Activated CD4-positive, CD25-positive, alpha-beta regulatory T cell (primary cell): Measurements from ENCODE around the gene PTPN7.
"Not testable (repeated sequence)": the region's sequence is repeated elsewhere in the genome, so short reads cannot be mapped to it uniquely, and the experiment has no call there.

Experiments
- DNase-seq, 4 experiments: peaks; one replicate each; lab custom pipeline; 2025; lab: John Stamatoyannopoulos, UW

Gene PTPN7

DNA sequence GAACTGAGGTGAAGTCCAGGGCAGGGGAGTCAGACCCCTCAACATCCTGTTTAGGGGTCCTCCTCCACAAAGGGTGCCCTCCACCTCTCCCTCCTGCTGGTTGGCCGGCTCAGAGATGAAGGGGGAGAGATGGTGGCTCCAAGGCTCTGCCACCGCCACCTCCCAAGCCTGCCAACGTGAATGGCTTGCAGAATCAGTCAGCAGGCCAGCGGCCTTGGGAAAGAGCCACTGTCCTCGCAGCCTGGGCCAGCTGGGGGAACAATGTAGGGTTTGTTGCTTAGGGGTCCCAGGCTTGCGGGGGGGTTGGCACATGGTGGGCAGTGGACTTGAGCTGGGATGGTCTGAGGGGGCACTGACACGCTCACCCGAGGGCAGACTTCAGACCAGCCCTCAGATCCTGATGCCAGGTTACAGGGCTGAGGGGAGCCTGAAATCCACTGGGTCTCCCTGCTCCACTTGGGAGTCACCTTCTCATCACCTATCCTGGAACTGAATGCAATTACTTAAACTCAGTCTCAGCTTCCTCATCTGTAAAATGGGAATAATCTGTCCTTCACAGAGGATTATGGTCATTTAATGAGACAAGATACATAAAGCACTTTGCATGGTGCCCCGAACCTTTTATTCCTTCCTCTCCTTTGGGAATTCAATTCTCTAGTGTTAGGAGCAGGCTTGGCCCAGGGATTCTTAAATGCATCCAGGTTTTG is 29.4 kb downstream of the PTPN7 start:
- DNase-seq: no peak

DNA sequence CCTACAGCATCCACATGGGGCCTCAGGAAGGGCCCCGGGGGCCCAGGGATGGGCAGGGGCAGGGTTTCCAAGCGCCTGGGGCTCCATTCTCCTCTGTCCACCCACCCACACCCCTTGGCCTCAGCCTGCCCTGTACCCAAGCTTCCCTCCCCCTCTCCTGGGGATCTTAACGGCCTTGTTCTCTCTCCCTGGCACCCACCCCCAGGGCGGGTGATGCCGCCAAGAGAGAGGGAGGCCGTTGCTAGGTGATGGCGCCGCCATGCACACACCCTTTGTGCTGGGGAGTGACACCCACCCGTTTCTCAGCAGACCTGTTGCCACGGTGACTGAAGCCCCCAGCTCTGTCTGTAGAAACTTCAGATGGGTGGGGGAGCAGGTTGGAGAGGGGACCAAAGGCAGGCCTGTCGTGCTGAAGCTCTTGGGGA is 30.1 kb downstream of the PTPN7 start:
- DNase-seq: no peak

DNA sequence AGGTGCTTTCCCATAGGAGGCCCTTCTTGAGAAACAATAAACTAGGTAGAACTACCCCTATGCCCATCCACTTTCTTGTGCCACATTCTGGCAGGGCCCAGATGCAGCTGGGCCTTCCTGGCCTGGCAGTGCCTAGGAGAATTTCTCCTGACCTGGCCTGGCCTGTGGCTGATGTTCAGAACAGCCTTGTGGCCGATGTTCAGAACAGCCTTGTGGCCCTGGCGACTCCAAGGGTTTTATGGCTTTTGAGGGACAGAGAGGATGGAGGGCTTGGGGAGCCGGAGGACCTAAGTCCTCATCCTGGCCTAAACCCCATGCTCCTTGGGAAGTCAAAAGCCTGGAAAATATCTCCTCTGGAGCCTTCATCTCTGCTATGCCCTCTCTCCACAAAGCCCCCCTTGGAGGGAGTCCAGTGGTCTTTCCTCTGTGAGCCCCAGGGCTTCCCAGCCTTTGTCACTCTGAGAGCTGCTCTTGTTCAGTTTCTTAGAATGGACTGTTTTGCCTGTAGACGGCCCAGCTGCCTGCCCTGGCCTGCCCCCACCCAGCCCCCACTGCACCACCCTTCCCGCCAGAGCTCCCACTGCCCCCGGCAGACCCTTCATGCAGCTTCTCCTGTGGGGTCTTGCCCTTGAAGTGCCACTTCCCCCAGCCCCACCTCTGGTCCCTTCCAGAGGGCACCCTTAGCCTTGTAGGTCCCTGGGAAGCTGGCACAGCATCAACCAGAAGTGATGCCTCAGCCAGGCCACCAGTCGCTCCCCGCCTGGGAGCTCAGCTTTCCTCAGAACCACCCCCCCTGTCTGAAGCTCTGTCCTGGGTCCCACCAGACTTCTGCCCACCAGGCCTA is 30.7 kb downstream of the PTPN7 start:
- no peak for DNase-seq

DNA sequence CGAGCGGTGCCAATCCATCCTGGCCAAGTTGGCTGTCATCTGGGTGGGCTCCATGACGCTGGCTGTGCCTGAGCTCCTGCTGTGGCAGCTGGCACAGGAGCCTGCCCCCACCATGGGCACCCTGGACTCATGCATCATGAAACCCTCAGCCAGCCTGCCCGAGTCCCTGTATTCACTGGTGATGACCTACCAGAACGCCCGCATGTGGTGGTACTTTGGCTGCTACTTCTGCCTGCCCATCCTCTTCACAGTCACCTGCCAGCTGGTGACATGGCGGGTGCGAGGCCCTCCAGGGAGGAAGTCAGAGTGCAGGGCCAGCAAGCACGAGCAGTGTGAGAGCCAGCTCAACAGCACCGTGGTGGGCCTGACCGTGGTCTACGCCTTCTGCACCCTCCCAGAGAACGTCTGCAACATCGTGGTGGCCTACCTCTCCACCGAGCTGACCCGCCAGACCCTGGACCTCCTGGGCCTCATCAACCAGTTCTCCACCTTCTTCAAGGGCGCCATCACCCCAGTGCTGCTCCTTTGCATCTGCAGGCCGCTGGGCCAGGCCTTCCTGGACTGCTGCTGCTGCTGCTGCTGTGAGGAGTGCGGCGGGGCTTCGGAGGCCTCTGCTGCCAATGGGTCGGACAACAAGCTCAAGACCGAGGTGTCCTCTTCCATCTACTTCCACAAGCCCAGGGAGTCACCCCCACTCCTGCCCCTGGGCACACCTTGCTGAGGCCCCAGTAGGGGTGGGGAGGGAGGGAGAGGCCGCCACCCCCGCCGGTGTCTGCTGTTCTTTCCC is 32.4 kb downstream of the PTPN7 start:
- DNase-seq: no peak

DNA sequence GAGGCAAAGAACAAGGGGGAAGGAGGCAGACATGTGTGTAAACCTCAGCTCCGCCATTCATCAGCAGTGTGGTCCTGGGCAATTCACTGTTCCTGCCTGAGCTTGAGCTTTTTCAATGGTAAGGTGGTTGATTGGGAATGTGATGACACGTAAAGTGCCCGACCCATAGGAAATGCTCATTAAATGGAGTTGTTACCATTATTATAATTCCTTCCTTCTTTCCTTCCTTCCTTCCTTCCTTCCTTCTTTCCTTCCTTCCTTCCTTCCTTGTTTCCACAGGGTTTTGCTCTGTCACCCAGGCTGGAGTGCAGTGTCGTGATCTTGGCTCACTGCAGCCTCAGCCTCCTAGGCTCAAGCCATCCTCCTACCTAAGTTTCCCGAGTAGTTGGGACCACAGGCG is 33.3 kb downstream of the PTPN7 start:
- no peak for DNase-seq

DNA sequence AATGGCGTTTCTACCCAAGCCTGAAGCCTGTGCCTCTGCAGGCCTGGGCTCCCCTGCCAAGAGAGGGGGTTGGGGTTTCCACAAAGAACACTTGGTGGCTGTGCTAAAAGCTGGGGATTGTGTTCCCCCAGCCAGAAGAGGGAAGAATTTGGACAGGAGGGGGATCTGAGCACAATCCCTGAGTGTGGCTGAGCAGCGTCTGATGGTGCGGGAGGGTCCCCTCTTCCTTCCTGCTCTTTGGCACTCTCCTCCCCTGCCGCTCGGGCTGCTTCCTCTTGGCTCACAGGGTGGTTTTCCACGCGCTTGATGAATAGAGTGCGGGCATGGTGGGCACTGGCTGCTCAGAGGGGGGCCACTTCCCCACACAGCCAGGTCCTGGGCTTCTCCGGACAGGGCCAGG is 34.0 kb downstream of the PTPN7 start:
- DNase-seq: no peak

DNA sequence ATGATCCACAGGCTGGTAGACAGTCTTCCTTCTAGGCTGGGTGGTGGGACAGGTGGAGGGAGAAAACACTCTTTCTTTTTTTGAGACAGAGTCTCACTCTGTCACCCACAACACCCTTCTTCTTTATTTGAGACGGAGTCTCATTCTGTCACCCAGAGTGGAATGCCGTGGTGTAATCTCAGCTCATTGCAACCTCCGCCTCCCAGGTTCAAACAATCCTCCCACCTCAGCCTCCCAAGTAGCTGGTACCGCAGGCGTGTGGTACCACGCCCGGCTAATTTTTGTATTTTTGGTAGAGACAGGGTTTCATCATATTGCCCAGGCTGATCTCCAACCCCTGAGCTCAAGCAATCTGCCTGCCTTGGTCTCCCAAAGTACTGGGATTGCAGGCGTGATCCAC is 34.8 kb downstream of the PTPN7 start:
- no peak for DNase-seq

DNA sequence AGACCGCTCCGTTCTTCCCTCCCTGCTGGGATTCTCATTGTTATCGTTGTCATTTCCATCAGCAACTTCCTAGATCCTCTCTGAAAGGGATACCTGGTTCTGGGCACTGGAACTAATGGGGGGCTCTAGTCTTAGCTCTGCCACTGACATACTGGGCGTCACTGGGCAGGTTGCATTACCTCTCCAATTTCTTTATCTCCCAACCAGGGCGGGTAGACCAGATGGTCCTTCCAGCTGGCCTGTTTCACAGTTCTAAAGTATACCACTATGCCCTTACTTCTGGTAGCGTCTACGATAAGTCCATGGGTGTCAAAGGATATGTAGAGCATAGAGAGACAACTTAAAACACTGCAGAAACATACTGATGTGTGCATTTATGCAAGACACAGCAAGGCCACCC is 36.3 kb downstream of the PTPN7 start:
- no peak for DNase-seq

DNA sequence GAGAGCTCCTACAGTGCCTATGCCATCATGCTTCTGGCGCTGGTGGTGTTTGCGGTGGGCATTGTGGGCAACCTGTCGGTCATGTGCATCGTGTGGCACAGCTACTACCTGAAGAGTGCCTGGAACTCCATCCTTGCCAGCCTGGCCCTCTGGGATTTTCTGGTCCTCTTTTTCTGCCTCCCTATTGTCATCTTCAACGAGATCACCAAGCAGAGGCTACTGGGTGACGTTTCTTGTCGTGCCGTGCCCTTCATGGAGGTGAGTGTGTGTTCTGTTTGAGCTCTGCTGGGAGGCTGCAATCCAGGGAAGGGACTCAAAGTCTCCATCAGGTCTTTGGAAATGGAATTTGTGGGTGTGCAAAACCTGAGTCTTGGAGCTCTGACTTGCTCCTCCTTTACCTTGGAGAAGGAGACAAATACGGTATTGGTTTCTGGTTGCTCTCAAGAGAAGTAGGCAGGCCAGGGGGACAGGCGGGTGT is 37.0 kb downstream of the PTPN7 start:
- no peak for DNase-seq

DNA sequence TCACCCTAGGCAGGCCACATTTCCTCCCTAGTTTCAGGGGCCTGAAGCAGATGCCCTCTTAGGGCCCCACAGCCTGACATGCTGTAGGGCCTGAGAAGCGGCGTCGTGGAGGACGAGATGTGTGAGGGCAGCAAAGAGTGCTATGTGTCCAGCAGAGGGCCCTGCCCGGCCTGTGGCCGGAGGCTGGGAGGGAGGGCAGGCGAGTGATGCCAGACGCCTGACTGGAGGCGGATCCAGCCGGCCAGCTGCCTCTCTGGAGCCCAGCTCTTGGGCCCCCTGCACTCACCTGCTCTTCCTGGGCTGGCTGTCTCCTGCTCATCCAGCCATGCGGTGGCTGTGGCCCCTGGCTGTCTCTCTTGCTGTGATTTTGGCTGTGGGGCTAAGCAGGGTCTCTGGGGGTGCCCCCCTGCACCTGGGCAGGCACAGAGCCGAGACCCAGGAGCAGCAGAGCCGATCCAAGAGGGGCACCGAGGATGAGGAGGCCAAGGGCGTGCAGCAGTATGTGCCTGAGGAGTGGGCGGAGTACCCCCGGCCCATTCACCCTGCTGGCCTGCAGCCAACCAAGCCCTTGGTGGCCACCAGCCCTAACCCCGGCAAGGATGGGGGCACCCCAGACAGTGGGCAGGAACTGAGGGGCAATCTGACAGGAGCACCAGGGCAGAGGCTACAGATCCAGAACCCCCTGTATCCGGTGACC is 37.6 kb downstream of the PTPN7 start, which contains the start of gene GPR37L1:
Gene GPR37L1, plus strand, starts transcription at position 279 of the 697 bp plus-strand sequence. Its CDS starts 47 bp downstream, at position 326.
- DNase-seq: no peak

DNA sequence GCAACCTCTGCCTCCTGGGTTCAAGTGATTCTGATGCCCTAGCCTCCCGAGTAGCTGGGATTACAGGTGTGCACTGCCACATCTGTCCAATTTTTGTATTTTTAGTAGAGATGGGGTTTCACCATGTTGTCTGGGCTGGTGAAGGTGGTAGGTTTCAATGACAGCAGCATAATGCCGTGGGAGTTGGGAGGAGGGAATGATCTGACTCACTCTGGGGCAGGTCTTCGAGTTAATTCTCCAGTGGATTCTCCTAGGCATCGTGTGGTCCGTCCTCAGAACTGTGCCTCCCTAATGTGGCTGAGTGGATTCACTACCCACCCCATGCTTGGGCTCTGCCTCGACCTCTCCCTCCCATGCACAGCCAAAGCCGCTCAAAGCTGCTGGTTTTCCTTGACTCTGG is 39.4 kb downstream of the PTPN7 start:
- DNase-seq: no peak

DNA sequence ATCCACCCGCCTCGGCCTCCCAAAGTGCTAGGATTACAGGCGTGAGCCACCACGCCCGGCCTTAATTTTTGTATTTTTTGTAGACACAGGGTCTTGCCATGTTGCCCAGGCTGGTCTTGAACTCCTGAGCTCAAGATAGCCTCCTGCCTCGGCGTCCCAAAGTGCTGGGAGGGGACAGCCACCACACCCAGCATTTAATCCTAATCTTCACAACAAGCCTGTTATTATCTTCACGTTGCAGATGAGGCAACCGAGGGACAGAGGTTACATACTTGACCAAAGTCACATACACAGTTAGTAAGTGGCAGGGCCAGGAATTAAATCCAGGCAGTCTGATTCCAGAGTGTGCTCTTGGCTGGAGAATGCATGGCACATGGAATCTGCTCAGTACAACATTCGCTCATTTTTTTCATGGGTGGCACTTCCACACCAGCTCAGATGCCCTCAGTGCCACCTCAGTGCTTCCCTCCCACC is 42.5 kb downstream of the PTPN7 start:
- DNase-seq: no peak

DNA sequence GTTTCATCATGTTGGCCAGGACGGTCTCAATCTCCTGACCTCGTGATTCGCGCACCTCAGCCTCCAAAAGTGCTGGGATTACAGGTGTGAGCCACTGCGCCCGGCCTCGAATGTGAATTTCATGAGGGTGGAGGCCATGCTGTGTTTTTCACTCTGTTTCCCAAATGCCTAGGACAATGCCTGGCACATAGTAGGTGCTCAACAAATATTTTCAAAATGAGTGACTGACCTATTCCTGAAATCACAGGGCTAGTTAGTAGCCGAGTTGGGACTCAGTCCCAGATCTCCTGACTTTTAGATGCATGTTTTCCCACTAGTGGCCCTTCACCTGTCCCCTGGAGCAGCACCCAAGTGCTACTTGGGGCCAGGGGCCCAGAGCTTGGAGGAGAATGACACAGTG is 44.1 kb downstream of the PTPN7 start:
- DNase-seq: no peak

DNA sequence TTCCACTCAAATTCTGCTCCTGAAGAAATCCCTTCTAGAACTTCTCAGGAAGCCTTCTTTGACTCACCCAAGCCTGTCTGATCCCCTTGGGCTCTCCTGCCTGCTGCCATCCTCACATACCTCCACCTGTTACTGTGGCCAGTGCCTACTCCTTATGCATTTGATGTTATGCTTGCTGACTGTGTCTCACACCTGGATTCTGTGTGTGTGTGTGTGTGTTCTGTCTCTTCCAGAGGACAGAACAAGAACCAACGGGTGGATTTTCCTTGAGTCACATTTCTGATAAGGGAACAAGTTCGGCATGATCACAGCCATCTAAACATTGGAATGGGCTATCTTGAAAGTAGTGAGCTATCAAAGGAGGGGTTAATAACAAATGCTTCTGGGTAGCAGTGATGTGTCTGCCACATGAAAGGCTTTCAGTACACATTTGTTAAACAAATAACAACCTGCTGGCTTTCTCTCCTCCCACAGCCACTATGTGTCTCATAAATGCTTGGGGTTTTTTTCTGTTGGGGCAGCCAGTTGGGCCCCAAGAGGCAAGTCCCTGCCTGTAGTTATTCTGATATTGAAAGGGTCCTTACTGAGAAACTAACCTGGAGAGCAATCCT is 46.6 kb downstream of the PTPN7 start:
- DNase-seq: no peak

DNA sequence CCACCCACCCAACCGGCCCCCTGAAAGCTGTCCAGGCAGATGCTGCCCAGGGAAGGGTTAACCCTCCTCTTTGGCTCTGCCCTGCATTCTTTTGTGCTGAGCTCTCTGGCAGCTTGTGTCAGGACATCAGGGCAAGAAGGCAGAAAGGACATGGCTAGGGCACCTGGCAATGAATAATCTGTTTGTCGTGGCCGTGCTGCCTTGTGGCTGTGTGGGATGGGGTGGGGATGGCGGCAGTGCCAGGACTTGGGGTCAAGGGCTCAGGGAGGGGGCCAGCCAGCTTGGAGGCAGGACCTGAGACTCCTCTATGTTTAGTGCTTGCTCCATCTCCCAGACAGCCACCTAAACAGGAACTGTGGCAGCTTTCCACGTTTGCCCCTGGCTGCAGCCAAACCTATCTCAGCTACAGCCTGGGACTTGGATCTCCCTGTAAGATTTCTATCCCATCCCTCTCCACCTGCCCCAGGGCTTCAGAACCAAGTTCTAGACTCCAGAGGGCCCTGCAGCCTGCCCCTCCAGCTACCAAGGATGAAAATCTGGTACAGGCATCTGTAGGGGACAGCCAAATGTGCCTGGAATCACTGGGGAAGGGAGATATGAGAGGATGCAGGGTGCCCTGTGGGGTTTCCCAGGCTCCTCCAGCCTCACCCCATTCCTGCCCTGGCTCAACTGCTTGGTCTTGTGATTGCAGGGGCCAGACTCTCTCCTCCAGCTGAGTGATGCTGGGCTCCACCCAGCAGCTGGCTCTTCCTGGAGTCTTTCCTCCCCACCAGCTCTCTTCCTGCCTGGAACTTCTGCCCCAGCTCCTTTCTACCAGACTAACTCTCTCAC is 47.3 kb downstream of the PTPN7 start:
- no peak for DNase-seq

DNA sequence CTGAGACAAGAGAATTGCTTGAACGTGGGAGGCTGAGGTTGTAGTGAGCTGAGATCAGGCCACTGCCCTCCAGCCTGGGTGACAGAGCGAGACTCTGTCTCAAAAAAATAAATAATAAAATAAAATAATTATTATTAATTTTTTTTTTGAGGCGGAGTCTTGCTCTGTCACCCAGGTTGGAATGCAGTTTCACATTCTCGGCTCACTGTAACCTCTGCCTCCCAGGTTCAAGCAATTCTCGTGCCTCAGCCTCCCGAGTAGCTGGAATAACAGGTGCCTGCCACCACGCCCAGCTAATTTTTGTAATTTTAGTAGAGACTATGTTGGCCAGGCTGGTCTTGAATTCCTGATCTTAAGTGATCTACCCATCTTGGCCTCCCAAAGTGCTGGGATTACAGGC is 48.8 kb downstream of the PTPN7 start:
- DNase-seq: not testable (repeated sequence)

DNA sequence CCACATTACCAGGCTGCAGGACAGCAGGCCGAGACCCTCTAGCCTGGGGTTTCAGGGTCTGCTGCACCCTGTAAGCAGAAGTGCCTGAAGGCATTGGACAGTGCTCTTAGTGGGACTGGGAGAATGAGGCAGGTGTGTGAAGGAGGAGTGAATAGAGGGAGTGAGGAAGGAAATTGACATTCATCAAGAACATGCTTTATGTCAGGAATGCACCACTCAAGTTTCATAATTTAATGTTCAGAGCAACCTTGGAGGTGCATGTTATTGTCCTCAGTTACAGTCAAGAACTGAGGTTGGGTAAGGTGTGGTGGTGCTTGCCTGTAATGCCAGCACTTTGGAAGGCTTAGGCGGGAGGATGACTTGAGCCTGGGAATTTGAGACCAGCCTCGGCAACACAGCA is 49.4 kb downstream of the PTPN7 start:
- no peak for DNase-seq

DNA sequence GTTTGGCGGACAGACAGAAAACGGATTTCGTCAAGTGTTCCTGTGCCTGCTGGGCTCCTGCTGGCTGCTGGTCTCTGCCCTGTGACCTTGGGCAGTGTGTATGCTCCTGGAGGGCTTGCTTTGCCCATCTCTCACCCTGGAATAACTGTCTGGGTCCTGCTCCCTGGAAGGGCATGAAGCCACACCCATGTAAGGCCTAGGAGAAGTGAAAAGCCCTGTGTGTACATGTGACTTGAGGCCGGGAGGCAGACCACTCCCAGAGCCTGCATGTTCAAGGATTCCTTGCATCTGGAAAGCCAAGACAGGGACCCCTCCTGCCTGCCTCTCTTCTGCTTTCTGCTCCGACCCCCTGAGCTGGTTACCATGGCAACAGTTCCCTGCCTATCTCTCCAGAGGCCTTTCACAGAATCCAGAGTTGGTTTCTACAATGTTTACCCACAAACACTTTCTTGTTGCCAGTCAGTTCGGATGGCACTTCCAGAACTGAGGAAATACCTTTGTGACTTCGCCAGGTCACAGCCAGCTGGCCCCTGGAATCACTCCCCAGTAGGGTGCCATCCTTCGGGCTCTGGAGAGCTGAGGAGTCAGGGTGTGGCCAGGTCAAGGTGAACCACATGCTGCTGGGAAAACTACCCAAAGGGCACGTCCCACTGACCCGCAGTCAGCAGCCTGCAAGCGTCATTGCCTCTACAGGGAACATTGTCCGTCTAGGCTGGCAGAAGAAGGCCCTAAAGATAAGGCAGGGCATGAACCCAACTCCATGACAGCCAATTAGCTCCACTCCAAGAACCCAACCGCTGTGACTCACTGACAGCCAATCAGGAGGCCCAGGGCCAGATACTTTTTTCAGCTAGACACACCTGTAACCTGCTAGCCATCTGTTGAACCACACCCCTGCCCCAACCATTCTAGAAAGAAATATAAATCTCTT is 52.3 kb downstream of the PTPN7 start:
- DNase-seq: no peak

DNA sequence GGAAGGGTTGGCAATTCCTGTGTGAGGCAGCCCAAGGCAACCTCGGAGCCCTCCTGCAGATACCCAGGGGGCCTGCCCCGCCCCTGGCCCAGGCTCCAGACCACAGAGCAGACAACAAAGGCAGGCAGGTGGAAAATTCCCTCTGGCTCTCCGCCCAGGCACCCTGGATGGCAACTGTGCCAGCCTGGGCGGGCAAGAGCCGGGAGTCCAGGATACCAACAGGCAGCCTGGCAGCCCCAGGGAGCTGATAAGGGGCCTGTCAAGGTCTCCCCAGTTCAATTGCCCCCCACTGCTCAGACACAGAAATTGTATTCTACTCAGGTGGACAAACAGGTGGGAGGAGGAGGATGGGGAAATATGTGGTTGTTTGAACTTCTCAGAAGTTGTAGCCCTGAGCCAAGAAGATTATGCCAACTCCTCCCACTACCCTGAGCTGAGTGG is 53.1 kb downstream of the PTPN7 start:
- DNase-seq: no peak
